DMS 273 treated with DMSO at 0.1 percent for 48 hours (cell line): ENCODE results near the gene CSNK2A1.

Experiments
- DNase-seq: peaks from one replicate; lab custom pipeline; 2025; lab: John Stamatoyannopoulos, UW

The CSNK2A1 gene

DNA sequence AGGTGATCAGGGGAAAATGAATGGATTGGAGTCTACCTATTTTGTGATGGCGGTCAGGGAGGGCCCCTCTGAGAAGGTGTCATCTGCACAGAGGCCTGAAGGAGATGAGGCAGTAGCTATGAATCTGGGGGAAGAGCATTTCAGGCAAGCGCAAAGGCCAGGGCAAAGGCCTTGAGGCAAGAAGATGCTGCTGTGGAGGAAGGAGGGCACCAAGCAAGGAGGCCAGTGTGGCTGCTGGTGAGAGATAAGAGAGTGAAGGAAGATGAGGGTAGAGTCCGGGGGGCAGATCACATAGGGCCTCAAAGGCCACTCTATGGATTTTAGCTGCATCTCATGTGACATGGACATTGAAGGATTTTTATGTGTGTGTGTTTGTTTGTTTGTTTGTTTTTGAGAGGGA, 20.6 kb upstream of the CSNK2A1 start:
- no peak for DNase-seq

DNA sequence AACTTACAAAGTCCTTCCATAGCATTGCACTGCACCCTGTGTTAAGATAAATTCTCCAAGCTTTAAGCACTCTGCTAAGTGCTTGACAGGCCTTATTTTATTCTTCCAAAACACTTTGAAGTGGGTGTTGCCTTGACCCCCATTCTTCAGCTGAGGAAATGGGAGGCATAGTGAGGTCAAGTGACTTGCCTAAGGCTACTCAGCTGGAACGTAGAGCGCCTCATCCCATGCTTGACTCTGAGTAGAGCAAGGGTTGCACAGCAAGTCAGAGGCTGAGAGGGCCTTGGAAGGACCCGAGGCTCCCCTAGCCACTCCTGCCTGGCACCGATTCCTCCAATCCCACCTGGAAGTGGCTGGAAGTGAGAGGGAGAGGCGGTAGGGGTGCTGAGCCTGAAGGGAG, 19.6 kb upstream of the CSNK2A1 start:
- DNase-seq = no peak

DNA sequence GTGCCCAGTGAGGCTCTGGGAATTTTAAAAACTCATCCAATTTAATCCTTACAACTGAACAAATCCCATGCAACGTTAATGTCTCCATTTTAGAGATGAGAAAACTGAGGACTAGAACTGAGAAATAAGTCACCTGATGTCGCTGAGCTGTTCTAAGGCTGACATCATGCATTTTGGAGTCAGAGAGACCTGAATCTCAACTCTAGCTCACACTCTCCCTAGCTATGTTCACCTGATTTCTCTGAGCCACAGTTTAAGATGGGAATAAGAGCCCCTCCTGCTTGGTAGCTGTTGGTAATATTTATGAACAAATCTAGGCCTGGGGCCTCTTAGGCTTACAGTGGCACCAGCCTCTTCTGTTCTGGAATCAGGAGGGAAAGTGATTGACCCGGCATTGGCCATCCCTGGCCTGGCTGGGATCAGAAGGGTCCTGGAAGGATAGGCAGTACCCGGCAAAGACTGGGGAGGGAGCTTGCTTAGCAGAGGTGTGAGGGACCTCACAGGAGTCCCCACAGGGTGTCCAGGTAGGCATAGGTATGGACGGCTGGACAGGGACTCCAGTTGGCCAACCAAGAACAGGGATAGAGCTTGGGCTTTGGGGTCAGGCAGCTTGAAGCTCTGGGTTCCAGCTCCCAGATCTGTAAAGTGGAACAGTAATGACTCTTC, 18.8 kb upstream of the CSNK2A1 start:
- no peak for DNase-seq

DNA sequence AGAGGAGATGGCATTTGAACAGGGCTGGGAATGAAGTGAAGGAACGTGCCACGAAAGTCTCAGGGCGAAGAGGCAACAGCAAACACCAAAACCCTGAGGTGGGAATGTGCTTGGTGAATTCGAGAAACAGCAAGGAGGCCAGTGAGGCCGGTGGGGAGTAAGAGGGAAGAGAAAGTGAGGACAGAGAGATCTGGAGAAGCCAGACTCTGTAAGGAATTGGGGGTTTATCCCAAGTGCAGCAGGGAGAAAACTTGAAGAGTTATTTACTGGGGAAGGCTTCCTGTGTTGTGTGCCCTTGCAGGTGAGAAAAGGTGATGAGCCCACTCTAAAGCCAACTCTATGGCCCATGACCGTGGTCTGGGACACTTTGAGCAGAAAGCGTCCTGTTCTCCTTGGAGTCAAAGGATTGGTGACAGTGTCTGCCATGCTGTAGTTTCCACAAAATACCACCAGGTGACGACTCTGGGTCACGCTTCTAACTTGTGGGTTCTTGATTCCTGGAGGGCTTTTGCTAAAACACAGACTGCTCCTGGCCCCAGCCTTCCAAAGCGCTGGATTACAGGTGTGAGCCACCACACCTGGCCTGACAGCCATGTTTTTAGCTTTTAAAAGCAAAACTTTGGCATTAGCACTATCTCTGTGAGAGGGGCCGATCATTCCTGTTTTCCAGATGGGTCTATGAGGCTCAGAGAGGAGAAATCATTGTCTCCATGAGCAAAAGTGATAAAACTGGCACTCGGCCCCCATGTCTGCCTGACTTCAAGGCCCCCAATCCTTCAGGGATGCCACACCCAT, 18.0 kb upstream of the CSNK2A1 start:
- peak; percentile 30 for DNase-seq

DNA sequence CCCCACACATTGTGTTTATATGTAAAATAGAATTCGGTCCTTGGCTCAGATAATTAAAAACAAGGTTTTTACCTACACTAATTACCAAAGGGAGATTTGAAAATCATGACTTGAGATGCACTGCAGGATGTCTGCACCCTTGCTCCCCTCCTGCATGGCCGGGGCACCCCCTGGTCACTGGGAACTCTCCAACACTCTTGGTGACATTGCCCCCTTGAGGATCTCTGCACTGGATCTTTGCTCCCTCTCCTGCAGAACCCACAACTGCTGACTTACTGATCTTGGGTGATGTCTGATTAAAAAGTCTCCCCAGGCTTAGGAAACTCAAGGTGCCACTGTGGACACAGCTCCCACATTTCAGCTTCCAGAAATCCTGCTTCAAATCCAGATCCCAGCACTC, 17.1 kb upstream of the CSNK2A1 start:
- DNase-seq = no peak

DNA sequence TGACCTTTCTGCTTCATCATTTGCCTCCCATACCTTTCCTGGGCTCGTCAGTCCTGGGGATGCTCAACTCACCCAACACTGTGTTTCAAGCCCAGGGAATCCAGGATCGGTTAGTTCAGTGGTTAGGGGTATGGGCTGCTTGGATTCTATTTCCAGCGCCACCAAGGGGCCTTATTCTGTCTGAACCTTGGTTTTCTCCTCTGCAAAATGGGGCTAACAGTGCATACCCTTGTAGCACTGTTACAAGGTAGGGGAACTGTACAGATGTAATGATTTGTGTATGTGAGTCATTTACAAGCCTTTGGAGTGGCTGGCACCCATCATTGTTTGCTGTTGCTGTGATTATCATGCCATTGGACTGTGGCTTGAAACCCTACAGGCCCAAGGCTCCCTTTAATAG, 14.5 kb upstream of the CSNK2A1 start:
- no peak for DNase-seq

DNA sequence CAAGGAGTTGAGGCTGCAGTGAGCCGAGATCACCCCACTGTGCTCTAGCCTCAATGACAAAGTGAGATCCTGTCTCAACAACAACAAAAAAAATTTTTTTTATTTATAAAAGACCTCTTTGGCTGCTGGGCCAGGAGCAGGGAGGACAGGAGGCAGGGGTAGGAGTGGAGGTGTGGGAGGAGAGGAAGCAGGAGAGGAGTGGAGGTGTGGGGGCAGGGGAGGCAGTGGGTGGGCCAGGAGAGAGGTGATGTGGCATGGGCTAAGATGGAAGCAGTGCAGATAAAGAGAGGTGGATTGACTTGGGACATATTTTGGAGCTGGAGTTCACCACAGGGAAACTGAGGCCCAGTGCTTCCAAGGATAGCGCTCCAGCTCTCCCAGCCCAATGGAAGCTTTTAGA, 13.4 kb upstream of the CSNK2A1 start:
- no peak for DNase-seq

DNA sequence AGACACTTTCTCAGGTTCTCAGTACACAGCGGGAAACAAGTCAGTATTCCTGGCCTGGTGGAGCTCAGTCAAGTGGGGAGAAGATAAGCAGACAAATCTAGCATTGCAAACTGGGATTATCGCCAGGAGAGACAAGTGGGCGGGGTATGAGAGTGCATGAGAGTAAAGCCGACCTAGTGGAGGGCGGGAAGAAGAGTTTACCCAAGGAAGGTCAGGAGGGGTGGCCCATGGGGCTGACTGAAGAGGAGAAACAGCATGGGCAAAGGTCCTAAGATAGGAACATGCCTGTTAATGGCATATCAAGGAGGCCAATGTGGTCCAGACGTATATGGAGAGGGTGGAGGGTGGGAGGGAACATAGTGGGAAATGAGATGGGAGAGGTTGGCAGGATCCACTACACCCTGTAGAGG, 12.4 kb upstream of the CSNK2A1 start:
- DNase-seq = no peak

DNA sequence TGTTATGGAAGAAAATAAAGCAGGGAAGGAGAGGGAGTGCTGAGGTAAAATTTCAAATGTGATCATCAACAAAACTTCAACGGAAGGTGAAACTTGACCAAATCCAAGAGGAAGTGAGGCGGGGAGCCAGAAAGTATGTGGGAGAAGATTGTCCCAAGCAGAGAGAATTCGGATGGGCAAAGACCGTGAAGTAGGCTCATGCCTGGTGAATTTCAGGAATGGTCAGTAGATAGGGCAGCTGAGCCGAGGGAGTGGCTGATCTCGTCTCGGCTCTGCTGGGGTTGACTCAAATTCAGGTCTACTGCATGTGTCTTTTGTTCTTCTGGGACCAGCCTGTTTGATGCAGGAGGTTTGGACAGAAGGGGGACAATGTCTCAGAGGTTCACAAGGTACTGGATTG, 7.0 kb upstream of the CSNK2A1 start:
- DNase-seq = no peak

DNA sequence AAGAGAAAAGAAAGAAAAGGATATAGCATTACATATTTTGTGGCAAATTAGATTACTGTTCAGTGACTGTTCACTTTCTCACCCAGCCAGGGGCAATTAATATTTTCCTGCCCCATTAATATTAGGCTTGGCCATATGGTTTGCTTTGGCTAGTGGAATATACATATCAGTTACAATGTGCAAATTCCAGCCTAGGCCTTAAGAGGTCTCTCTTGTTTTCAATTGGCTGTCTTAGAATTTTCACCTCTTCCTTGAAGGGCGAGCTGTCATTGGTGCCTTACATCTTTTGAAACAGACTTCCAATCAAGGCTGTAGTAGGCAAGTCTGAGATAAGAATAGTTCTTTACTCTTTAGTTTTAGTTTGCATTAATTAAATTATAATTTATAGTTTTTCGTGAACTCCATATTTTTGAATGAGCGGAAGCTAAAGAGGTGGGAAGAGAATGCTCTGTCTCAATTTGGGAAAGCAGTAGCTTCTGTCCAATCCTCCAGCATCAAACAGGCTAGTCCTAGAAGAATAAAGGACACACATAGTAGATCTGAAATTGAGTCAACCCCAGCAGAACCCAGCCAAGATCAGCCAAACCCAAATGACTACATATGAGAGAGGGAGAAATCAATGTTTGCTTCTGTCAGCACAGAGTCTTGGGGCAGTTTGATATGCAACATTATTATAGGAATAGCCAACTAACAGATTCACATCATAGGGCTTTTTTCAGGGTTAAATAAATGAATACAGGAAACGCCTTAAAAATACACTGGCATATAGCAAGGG, 6.3 kb upstream of the CSNK2A1 start:
- no peak for DNase-seq

DNA sequence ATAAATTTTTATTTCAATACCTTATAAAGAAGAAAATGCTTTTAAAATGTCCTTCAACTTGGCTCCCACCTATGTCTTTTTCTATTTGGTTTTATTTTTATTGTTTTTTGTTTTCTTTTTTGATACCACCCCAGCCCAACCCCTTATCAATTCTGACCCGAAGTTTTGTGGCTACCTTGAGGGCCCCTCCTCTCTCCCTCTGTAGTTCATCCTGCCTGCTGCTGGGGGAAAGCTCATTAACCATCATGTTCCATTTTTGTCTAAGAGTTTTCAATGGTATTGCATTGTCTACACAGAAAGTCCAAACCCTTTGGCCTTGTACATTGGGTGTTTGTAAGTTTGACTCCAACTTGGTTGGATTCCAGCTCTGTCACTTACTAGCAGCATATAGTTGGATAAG, 5.3 kb upstream of the CSNK2A1 start:
- DNase-seq = no peak

DNA sequence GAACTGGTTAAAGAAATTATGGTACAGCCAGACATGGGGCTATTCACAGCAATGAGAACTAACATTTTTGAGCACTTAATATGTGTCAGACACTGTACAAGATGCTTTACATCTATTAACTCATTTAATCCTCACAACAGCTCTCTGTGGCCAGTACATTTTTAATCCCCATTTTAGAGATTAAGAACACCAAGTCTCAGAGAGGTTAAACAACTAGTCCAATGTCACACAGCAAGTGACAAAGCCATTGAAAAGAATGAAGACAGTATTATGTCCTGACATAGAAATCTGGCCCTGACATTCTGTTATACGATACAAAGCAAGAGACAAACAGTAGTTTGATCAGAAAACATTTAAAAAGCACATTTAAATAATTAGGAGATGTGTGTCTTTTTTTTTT, 3.8 kb upstream of the CSNK2A1 start:
- DNase-seq = no peak

DNA sequence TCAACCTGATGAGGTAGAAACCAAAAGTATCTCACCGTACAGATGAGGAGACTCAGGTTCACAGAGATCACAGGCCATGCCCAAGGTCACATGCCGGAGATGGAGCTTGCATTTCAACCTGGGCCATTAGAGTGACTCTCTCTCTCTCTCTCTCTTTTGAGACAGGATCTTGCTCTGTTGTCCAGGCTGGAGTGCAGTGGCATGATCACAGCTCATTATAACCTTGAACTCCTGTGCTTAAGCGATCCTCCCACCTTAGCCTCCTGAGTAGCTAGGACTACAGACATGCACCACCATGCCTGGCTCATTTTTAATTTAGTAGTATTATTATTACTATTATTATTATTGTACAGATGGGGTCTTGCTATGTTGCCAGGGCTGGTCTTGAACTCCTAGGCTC, 2.8 kb upstream of the CSNK2A1 start:
- DNase-seq = no peak

DNA sequence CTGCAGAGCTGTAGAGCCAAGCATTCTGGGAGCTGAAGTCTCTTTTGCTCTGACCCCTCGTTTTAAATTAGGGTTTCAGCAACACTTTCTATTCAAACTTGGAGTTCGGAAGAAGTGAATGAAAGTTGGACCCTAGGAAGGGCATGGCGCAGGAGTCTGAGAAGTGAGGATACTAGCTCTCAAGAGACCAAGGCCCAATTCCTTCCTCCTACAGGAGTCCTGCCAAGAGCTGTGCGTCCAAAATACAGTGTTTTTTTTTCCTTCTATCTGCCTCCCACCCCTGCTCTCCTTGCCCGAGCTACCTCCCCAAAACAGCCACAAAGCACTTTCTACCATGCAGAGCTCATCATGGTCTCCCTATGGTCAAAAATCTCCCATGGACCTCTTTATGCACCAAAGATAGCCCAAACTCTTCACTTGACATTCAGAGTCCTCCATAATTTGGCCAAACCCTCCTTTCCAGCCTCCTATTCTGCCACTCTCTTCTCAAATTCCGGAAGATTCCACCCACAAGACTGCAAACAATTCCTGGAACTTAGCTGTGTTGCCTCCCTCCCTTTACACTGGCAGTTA, 649 bp upstream of the CSNK2A1 start:
- DNase-seq = no peak

DNA sequence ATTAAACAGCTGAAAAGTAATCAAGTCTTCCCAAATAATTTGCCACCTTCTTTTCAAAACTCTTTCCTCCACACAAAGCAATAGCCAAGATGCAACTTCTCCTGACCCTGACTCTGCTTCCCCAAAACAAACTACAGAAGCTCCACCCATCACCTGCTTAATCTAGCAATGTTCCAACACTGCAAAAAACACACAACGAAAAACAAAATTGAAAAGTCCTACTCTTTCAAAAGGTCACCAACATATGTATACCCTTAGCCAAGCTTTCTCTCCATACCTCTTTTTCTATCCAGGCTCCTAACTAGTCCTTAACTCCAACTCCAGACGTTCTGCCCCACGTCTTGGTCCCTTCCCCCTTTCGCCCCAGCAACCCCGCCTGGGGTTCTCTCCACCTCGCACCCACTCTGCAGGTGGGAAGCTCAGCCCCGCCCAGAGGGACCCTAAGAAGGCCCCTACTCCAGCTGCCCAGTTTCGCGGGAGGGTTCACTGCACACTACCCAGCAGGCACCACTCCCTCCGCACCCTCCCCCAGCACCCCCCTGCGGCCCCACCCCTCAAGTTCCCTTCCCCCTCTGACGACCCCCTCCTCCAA, 717 bp downstream of the CSNK2A1 start:
- no peak for DNase-seq

DNA sequence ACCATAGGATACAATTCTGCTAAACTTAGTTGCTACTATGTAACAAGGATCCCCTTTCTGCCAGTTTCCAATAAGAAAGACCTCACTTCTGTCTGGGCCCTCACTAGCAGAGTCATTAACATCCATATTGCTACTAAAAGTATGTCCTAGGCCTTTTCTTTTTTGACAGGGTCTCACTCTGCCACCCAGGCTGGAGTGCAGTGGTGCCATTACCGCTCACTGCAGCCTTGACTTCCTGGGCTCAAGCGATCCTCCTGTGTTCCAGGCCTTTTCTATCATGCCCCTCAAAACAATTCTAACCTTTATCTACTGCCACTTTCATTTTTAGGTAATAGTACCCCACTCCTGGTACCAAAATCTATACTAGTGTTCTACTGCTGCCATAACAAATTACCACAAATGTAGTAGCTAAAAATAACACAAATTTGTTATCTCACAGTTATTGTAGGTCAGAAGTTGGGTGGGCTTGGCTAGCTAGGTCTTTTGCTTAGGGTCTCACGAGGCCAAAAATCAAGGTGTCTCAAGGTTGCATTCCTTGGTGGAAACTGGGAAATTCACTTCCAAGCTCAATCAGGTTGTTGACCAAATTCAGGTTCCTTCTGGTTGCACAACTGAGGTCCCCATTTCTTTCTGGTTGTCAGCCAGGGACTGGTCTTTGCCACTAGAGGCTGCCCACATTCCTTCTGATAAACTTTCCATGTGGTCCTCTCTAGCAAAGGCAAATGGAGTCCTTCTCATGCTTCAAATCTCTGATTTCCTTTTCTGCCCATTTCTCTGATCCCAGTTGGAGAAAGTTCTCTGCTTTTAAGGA, 3.0 kb downstream of the CSNK2A1 start:
- no peak for DNase-seq

DNA sequence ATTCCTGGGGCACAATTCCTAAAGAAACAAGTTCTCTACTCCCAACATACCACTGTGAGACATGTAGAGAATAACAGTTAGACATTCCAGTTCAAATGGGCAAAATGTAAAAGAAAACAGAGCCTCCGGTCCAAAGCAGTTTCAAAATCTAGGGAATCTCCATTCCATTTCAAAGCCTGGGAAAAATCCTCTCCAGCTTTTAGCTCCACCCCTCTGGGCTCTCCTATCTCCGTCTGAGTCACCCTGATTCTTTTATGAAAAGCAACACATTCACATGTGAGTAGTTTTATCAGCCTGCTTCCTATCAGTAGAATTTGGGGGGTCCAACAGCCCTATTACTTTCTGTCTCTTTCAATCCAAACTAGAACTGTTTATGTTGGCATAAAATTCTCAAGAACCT, 3.7 kb downstream of the CSNK2A1 start:
- no peak for DNase-seq

DNA sequence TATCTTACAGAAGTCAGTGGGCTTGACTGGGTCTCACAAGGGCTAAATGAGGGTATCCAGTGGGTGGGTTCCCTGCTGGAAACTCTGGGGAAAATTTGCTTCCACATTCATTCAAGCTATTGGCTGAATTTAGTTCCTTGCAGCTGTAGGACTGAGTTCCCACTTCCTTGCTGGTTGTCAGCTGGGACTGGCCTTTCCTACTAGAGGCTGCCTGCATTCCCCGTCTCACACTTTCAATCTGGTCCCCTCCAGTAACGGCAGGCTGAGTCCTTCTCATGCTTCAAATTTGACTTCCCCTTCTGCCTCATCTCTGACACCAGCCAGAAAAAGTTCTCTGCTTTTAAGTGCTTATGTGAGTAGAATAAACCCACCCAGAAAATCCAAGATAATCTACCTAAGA, 4.4 kb downstream of the CSNK2A1 start:
- no peak for DNase-seq

DNA sequence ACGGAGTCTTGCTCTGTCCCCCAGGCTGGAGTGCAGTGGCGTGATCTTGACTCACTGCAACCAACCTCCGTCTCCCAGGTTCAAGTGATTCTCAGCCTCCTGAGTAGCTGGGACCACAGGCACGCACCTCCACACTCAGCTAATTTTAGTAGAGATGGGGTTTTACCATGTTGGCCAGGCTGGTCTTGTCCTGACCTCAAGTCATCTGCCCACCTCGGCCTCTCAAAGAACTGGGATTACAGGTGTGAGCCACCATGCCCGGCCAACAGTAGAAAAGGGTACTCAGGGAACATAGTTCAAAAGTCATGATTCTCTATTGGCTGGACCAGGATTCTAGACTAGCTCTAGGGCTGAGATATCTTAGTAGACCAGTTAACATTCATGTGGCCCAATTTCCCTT, 5.6 kb downstream of the CSNK2A1 start:
- DNase-seq = no peak

DNA sequence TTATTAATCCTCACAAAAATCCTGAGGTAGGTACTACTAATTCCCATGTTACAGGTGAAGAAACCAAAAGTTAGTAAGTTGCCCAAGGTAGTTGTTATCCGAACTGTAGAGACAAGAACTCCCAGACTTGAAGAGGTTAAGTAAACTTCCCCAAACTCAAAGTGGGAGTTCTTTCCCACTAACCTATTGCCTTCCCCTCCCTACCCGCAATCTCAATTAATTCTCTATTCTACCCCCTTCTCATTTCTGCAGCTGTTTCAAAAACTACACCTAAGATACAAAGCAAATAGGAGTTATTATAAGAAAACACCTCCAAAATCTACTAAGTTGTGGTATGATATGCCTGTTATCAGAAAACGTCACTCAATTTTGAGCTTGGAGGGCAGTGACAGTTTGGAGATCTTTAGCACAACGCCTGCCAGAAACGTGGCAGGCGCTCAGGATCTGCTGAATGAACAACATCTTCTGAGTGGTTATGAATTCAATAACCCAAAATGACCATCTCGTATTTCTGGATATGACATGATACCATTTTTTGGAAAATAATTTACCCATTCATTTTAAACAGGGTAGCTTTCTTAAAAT, 7.1 kb downstream of the CSNK2A1 start:
- DNase-seq = no peak

DNA sequence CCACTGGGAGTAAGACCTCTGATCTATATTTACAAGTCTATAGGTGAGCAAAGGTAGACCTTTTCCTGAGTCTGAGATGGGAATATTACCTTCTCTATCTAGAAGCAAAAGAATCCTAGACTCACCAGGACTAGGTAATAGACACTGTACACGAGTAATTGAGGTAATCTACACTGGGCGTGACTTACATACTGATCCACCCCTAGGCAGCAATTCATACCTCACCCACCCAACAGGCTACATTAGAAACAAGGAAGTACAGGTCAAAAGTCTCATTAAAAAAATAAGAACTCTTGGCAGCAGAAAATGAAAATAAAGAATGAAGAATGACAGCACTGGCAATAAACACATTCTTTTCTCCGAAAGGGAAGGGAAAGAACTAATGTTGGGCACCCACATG, 7.6 kb downstream of the CSNK2A1 start:
- DNase-seq = no peak
